ENCODE data around the gene ZNF423. TPM values are rescaled to one million over a fixed set of nuclear protein-coding genes. Genes with fewer than 3 reads are reported as not detected.

Gene ZNF423
- total RNA-seq, 1 experiment from 2014 or later, result 0.49 TPM

- no peaks in the 10 kb centered on the region for H3K27me3 ChIP-seq (ENCODE audit: control insufficient read depth, insufficient read depth, low read length)
- TF ChIP-seq TCF7L2 (IDR thresholded peaks at IDR 0.05; ENCODE audit: low read depth, low read length), result no peak
- TF ChIP-seq SIN3A (IDR thresholded peaks at IDR 0.05; ENCODE audit: borderline replicate concordance, insufficient read depth, low read depth, low read length), result no peak
- no peak for TF ChIP-seq POLR2AphosphoS5 (IDR thresholded peaks at IDR 0.05; ENCODE audit: low read depth, low read length)
- no peak for TF ChIP-seq REST (IDR thresholded peaks at IDR 0.05; ENCODE audit: insufficient read depth in 1 of 2, low read depth in 2 of 2, low read length in 1 of 2)
- TF ChIP-seq, protein P1, sequence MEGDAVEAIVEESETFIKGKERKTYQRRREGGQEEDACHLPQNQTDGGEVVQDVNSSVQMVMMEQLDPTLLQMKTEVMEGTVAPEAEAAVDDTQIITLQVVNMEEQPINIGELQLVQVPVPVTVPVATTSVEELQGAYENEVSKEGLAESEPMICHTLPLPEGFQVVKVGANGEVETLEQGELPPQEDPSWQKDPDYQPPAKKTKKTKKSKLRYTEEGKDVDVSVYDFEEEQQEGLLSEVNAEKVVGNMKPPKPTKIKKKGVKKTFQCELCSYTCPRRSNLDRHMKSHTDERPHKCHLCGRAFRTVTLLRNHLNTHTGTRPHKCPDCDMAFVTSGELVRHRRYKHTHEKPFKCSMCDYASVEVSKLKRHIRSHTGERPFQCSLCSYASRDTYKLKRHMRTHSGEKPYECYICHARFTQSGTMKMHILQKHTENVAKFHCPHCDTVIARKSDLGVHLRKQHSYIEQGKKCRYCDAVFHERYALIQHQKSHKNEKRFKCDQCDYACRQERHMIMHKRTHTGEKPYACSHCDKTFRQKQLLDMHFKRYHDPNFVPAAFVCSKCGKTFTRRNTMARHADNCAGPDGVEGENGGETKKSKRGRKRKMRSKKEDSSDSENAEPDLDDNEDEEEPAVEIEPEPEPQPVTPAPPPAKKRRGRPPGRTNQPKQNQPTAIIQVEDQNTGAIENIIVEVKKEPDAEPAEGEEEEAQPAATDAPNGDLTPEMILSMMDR (IDR thresholded peaks at IDR 0.05), result no peak
- no TSS peak for BruUV-seq (replicated peaks)
- no peaks in the 10 kb centered on the region for H3K9me3 ChIP-seq (ENCODE audit: control insufficient read depth, insufficient read depth, low read depth, low read length)
- H3K4me3 ChIP-seq (ENCODE audit: low read depth in 2 of 2, low read length in 2 of 2), result no peak overlapping the region
- in situ Hi-C loops (cut with HindIII; ENCODE audit: low pct_unique_long_range_greater_than_20kb, low sequenced_read_pairs) (no loop called here), intact Hi-C loops (cut with micrococcal nuclease; ENCODE audit: unreplicated experiment) (no loop called here)
- H3K27ac ChIP-seq (ENCODE audit: low read length), result no peak overlapping the region
- DNase-seq (ENCODE audit: low read depth, low spot score), result no peak
- no peaks in the 10 kb centered on the region for H3K36me3 ChIP-seq (ENCODE audit: control insufficient read depth, insufficient read depth, low read length)
- H3K4me1 ChIP-seq (ENCODE audit: control insufficient read depth, insufficient read depth, low read length), result no peaks in the 10 kb centered on the region
- ChIA-PET POLR2A (no interaction called here), CTCF (no interaction called here)
- no peak for ATAC-seq
Measured at GRCh38 chr16:49519741-49520140, 336.2 kb downstream of the ZNF423 start.

GRCh38 chr16:49519008-49519656 lies 336.8 kb downstream of the ZNF423 start:
- TF ChIP-seq TCF7L2 (IDR thresholded peaks at IDR 0.05; ENCODE audit: low read depth, low read length), result no peak
- no peak for TF ChIP-seq REST (IDR thresholded peaks at IDR 0.05; ENCODE audit: insufficient read depth in 1 of 2, low read depth in 2 of 2, low read length in 1 of 2)
- TF ChIP-seq POLR2AphosphoS5 (IDR thresholded peaks at IDR 0.05; ENCODE audit: low read depth, low read length), result no peak
- TF ChIP-seq, protein P1 (IDR thresholded peaks at IDR 0.05), result no peak
- no peak for TF ChIP-seq SIN3A (IDR thresholded peaks at IDR 0.05; ENCODE audit: borderline replicate concordance, insufficient read depth, low read depth, low read length)
- H3K27ac ChIP-seq (ENCODE audit: low read length), result no peak overlapping the region
- in situ Hi-C loops (cut with HindIII; ENCODE audit: low pct_unique_long_range_greater_than_20kb, low sequenced_read_pairs), result no loop called here
- ATAC-seq (no peak), DNase-seq (ENCODE audit: low read depth, low spot score) (no peak)
- no peaks in the 10 kb centered on the region for H3K36me3 ChIP-seq (ENCODE audit: control insufficient read depth, insufficient read depth, low read length)
- BruUV-seq (replicated peaks), result no TSS peak
- intact Hi-C loops (cut with micrococcal nuclease; ENCODE audit: unreplicated experiment), result no loop called here
- H3K4me3 ChIP-seq (ENCODE audit: low read depth in 2 of 2, low read length in 2 of 2), result no peak overlapping the region
- no peaks in the 10 kb centered on the region for H3K27me3 ChIP-seq (ENCODE audit: control insufficient read depth, insufficient read depth, low read length)
- H3K9me3 ChIP-seq (ENCODE audit: control insufficient read depth, insufficient read depth, low read depth, low read length), result no peaks in the 10 kb centered on the region
- ChIA-PET POLR2A (no interaction called here), CTCF (no interaction called here)
- no peaks in the 10 kb centered on the region for H3K4me1 ChIP-seq (ENCODE audit: control insufficient read depth, insufficient read depth, low read length)
